SH-SY5Y (cell line): ENCODE measurements around the gene GNAI1.

Experiments used
- GATA2 ChIP-seq: IDR thresholded peaks from 2 replicates; pipeline ENCODE4 v1.6.1; 2011; ENCODE audit warnings: mild to moderate bottlenecking, low read depth, low read length
- GATA3 ChIP-seq: IDR thresholded peaks from 2 replicates; pipeline ENCODE4 v1.6.1; 2011; ENCODE audit warnings: low read depth, mild to moderate bottlenecking, low read length, moderate library complexity

DNA sequence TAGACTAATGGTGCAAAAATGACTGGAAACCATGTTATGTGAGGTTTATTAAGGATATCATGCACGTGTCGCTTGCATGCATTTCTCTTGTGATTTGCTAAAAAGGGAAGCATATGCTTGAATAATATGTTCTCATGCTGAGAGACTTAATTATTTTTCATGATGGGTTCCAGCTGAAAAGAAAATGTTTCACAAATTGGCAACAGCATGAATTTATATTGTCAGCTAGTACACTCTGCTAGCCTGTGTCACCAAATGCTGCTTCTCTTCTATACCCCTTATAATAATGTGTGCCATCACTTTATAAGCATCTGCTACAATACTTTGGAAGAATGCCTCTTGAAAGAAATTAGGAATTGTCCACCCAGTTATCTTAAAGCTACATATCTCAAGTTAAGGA lies 63.0 kb downstream of the GNAI1 start:
- TF ChIP-seq GATA2: no peak
- no peak for TF ChIP-seq GATA3
